Omental fat pad (tissue), 4 donors: Measurements from ENCODE around the gene BRD4. TPM values are rescaled to one million over a fixed set of nuclear protein-coding genes. Genes with fewer than 3 reads are reported as not detected.

Source experiments
- ATAC-seq: fragments of 150-250 bp; one replicate; pipeline ENCODE4 v1.9.1; 2016; ENCODE audit warnings: mild to moderate bottlenecking, moderate library complexity; ENCODE audit not compliant: low FRiP score
- DNase-seq: peaks from one replicate; pipeline ENCODE4 v3.0.0-alpha.2; 2019; ENCODE audit warnings: low spot score
- total RNA-seq, 4 donors: library from RNA; depleted of rRNA; stranded (reverse); fragments of >200 nt; gene quantifications; one replicate each; pipeline ENCODE4 v1.1.0, GENCODE V29; 2016
- TF ChIP-seq, protein P1 (sequence below), 3 donors: fragments of 450-650 bp; IDR thresholded peaks; one replicate each; pipeline ENCODE4 v1.5.1; 2016 to 2017; ENCODE audit warnings: antibody characterized with exemption in 3 of 3, mild to moderate bottlenecking in 3 of 3, moderate library complexity in 2 of 3

BRD4 gene
- total RNA-seq, 4 donors from 2014 or later = 22.6 to 49.1 (median 30.1) TPM

DNA sequence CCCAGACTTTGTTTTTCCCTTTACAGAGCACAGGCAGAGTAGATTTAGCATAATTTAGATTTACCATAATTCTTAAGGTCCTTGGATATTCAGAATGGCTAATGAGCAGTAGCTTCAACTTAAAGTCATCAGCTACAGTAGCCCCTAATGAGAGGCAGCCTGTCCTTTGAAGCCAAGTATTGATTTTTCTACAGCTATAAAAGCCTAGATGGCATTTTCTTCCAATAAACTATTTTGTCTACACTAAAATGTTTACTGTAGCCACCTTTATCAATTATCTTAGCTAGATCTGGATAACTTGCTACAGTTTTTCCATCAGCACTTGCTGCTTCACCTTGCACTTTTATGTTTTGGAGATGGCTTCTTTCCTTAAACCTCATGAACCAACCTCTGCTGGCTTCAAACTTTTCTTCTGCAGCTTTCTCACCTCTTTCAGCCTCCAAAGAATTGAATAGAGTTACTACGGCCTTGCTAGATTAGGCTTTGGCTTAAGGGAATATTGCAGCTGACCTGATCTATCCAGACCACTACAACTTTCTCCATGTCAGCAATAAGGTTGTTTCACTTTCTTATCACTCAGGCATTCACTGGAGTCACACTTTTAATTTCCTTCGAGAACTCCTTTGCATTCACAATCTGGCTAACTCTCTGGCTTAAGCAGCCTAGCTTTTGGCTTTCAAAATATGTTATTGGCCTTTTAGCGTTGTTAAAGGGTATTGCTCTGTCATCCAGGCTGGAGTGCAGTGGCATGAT lies 26.6 kb downstream of the BRD4 start:
- no peak for ATAC-seq
- TF ChIP-seq, protein P1, sequence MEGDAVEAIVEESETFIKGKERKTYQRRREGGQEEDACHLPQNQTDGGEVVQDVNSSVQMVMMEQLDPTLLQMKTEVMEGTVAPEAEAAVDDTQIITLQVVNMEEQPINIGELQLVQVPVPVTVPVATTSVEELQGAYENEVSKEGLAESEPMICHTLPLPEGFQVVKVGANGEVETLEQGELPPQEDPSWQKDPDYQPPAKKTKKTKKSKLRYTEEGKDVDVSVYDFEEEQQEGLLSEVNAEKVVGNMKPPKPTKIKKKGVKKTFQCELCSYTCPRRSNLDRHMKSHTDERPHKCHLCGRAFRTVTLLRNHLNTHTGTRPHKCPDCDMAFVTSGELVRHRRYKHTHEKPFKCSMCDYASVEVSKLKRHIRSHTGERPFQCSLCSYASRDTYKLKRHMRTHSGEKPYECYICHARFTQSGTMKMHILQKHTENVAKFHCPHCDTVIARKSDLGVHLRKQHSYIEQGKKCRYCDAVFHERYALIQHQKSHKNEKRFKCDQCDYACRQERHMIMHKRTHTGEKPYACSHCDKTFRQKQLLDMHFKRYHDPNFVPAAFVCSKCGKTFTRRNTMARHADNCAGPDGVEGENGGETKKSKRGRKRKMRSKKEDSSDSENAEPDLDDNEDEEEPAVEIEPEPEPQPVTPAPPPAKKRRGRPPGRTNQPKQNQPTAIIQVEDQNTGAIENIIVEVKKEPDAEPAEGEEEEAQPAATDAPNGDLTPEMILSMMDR (IDR thresholded peaks at IDR 0.05) = no peak
- no peak for DNase-seq

DNA sequence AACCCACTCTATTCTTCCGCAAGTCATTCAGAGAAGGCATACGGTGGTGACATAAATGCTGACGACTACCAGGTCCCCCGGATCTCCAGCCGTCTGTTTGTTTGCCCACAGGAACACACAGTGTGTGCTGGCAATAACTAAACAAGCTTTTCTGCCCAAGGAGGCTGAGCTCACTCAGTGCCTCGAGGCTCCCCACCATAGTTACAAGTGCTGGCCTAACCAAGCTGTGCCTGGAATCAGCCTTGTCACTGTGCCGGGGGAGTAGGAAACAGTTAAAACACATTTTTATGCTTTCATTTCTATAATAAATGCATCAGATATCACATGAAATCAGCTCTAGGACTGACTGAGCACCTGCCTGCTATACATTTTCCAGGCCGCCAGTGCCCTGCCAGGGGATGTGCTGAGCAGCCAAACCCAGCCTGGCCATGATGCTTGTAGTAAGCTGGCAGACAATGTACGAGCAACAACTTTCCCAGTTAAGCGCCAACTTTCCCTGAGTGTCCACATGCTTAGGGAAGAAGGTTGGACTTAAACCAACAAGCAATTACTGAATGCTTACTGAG lies 28.1 kb downstream of the BRD4 start:
- ATAC-seq (no peak), DNase-seq (no peak)
- TF ChIP-seq, protein P1 (IDR thresholded peaks at IDR 0.05) = no peak

- ATAC-seq (no peak), DNase-seq (no peak)
- TF ChIP-seq, protein P1 (IDR thresholded peaks at IDR 0.05) = no peak
Observed at GRCh38 chr19:15303105-15303780, 29.1 kb downstream of the BRD4 start.

- ATAC-seq = no peak
- no peak for DNase-seq
- TF ChIP-seq, protein P1 (IDR thresholded peaks at IDR 0.05) = no peak
Observed at GRCh38 chr19:15300533-15301197, 31.7 kb downstream of the BRD4 start.

DNA sequence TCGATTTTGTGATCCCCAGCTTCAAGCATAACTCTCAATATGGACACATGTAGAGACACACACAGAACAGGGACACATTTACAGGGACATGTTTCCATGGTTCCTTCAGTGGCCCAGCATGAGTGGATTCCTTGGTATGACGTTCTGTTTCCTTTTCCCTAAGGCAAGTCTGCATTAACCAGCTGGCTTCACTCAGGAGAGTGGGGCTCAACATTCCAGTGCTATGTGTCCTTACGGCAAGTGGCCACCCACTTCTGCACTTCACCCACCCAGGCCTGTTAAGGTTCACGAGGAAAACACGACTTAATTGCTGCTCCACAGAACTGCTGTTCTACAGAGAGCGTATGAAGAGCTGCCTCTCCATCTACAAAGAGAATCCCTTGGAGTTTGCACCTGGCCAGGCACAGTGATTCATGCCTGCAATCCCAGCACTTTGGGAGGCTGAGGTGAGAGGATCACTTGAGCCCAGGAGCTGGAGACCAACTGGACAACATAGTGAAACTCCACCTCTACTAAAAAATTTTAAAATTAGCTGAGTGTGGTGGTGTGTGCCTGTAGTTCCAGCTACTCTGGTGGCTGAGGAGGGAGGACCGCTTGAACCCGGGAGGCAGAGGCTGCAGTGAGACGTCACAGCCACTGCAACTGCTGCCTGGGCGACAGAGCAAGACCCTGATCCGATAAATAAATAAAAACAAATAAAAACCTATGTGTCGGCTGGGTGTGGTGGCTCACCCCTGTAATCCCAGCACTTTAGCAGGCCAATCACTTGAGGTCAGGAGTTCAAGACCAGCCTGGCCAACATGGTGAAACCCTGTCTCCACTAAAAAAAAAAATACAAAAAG lies 32.5 kb downstream of the BRD4 start:
- TF ChIP-seq, protein P1 (IDR thresholded peaks at IDR 0.05) = no peak
- DNase-seq = no peak
- ATAC-seq = no peak

DNA sequence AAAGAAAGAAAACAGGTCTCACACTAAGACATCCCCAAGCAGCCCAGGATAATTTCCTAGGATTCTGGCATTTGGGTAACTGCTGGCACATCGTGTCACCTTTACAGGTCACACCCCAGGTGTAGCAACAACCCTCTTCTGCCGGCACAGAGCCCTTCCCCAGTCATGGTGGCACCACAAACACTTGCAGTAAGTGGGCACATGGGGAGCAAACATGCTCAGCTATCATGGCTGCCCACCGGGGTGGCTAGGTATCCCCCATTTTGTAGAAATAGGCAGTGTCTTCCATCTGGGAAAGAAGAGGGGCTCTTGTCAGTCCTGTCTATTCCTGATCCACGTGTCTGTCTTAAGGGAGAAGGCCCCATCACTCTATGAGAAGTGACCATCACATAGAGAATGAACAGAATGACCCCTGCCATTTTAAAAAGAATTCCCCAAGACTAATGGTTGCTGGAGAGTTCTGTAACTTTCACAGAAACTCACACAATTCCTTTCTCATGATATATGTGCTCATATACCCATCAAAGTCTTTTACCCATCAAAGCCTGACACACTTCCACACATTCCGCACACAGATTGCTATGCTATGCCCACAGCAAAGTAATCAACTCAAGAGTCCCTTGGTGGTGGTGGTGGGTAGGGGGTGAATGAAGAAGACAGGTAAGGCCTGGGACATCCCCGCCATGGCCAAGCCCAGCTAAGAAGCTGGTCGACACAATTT lies 33.3 kb downstream of the BRD4 start:
- TF ChIP-seq, protein P1 (IDR thresholded peaks at IDR 0.05) = no peak
- DNase-seq (no peak), ATAC-seq (no peak)
